HG03103 (cell line): ENCODE data around the gene ATP4A.

Experiments used
- ATAC-seq: cut with Tn5 transposase; IDR thresholded peaks from one replicate; pipeline ENCODE4 v1.9.1; 2021; ENCODE audit warnings: low read depth; ENCODE audit not compliant: unreplicated experiment

ATP4A gene

DNA sequence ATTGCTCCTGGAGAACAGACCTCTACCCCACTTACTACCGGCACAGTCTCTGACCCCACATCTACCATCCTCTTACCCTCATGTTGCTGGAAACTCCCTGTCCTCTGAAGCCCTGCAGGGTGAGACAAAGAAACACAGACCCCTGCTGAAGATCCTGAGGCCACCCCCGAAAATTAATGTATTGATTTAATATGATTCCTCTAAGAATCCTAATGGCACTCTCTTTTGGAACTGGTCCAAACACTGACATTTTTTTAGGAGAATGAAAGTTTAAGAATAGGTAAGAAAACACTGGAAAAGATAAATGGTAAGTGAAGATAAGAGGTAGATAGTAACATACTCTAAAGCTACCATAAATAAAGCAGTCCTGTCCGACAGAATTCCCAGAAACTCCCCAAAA is 55.3 kb downstream of the ATP4A start:
- no peak for ATAC-seq

DNA sequence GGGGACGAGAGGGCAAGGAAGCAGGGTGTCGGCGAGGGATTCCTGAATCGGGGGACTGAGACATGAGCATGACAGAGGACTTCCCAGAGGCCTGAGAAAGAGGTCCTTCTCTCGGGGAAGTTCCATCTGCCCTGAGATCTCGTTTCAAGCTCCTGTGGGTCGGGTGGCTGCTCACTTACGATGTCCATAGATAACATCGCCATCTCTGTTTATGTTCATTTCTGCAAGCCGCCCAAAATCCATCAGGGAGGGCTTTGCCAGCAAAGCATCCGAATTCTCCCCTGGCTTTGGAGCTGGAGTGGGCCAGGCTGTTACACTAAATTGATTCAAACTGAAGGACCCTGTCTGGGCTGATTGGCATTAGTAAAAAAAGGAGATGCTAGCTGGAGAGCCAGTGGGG is 55.9 kb downstream of the ATP4A start:
- no peak for ATAC-seq

DNA sequence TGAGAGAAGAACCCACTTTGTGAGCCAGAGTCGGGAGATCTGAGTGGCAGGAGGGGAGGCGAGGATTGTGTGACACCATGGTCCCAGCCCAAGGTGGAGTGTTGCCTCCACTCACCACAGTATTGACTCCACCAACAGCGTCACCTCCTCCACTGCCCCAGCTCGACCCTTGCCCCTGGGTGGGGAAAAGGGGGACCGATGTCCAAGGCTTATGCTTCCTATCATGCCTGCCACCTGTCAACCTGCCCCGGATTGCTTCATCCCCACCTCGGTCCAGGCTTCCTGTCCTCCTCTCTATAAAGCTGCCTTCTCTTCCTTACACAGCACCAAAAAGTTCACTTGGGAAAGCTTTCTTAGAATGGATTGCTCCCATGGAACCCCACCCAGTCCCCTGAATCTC is 57.4 kb downstream of the ATP4A start:
- no peak for ATAC-seq

DNA sequence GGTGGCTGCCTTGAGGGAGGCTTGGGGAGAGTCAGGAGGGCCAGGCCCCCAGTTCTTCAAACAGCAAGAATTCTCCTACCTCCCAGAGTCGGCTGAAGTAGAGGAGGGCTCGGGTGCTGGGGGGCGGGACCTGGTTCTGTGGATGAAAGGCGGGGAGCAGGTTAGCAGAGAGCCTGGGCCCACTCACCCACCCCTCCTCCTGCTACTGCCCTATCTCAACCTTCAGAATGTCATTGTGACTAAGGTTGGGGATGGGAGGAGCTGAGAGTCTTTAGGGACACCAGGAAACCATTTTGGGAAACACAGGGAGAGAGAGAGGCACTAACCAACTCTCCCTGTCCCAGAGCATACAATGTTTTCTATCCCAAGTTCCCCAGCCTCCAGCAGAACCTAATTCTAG is 60.7 kb downstream of the ATP4A start:
- ATAC-seq: no peak

DNA sequence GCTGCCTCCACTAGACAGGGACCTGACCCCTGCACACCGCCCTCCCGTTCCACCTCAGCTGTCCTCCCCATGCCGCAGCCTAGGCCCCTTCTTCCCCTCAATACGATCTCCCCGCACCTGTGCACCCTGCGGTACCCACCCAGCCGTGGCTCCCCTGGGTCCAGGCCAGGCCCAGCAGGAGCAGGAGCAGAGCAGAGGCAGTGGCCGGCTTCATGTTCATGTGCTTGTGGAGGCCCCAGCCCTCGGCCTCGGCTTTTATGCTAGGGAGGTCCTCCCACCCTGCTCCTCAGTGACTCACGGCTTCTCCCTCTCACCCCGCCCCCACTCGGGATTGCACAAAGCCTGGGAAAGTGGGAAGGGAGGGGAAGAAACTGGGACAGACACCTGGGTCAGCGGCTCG is 61.8 kb downstream of the ATP4A start:
- no peak for ATAC-seq

DNA sequence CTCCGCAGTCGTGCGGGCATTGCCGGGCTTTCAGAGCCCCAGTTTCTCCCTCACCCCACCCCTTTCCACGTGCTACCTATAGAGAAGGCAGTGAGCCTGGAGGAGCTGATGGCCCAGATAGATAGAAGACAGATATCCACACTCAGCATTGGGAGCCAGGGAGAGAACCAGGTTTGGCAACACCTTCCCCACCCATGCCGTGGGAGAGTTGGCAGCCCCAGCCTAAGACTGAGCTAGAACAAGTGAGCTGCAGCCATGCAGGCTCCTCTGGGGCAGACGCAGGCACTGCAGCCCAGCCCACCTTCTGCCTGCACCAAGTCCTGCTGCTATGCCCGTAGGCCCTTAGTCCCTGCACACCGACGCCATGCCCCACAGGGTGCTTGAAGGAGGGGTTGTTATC is 62.8 kb downstream of the ATP4A start:
- ATAC-seq: no peak
